ENCODE data around the gene HMGN3.

HMGN3 gene

GRCh38 chr6:79196912-79197311 is 37.6 kb downstream of the HMGN3 start:
- TF ChIP-seq CTCF (conservative IDR thresholded peaks at IDR 0.05; ENCODE audit: low read depth): no peak
- POLR2A ChIA-PET (ENCODE audit: low non-redundant PET): no interaction called here
- no peak overlapping the region for H3K27ac ChIP-seq
- no peak for DNase-seq (ENCODE audit: low spot score)
- CTCF ChIA-PET: no interaction called here

DNA sequence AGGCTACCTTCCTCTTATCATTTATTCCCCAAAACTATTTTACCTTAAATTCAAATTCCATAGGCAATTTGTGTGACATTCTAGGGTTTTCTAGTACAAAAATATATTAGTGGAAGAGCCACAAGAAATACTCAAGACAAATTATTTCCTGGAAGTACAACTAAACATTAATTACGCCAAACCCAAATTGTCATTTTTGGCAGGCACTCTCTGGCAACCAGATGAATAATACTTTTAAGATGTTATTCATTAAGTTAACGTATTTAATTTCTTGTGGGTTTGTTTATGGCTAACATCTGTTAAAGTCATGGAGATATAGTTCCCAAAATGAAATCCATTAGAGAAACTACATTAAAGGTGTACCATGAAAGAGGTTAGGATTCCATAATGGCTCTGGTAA is 40.5 kb downstream of the HMGN3 start:
- TF ChIP-seq CTCF (conservative IDR thresholded peaks at IDR 0.05; ENCODE audit: low read depth): no peak
- CTCF ChIA-PET: no interaction called here
- POLR2A ChIA-PET (ENCODE audit: low non-redundant PET): no interaction called here
- DNase-seq (ENCODE audit: low spot score): no peak
- H3K27ac ChIP-seq: no peak overlapping the region

- ChIA-PET CTCF (no interaction called here), POLR2A (ENCODE audit: low non-redundant PET) (no interaction called here)
- no peak for DNase-seq (ENCODE audit: low spot score)
- TF ChIP-seq CTCF (conservative IDR thresholded peaks at IDR 0.05; ENCODE audit: low read depth): no peak
- H3K27ac ChIP-seq: no peak overlapping the region
Measured at GRCh38 chr6:79189760-79190350, 44.6 kb downstream of the HMGN3 start.

GRCh38 chr6:79188885-79189480 is 45.5 kb downstream of the HMGN3 start:
- ChIA-PET CTCF (no interaction called here), POLR2A (ENCODE audit: low non-redundant PET) (no interaction called here)
- no peak overlapping the region for H3K27ac ChIP-seq
- no peak for TF ChIP-seq CTCF (conservative IDR thresholded peaks at IDR 0.05; ENCODE audit: low read depth)
- no peak for DNase-seq (ENCODE audit: low spot score)

DNA sequence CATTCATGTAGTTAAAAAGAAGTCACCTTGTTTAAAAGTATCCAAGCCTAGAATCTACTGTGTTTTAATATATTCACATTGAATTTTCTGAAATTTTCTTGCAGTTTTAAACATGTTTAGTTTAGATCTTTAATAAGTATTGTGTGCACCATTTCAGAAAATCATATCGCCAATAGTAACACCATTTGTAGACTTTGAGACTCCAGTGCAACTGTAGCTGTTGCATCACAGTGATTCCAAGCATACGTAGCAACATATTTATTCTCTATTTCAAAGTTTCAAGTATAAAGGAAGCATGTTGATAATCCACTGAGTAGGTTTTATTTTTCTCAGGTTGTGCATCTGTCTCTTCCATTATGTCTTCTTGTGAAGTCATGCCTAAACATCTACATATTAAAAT is 46.4 kb downstream of the HMGN3 start:
- TF ChIP-seq CTCF (conservative IDR thresholded peaks at IDR 0.05; ENCODE audit: low read depth): no peak
- POLR2A ChIA-PET (ENCODE audit: low non-redundant PET): no interaction called here
- no peak overlapping the region for H3K27ac ChIP-seq
- DNase-seq (ENCODE audit: low spot score): no peak
- CTCF ChIA-PET: no interaction called here

DNA sequence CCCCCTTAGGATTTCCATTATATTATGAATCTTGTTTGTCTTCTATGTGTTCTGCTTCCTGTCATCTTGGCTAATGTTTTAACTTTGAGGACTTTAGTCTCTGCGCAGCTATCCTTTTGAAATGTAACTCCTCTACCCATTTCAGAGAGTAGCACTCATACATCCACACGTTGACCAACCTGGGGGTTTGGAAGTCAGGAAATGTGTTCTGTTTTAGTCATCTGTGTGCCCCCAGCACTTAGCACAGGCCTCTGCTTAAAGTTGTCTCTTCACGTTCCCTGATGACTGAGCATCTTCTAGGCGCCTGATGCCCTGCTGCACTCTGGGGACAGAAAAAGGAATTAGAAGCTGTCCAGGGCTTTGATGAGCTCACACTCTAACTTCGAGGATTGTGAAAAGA is 47.9 kb downstream of the HMGN3 start:
- POLR2A ChIA-PET (ENCODE audit: low non-redundant PET): no interaction called here
- TF ChIP-seq CTCF (conservative IDR thresholded peaks at IDR 0.05; ENCODE audit: low read depth): no peak
- CTCF ChIA-PET: no interaction called here
- DNase-seq (ENCODE audit: low spot score): no peak
- H3K27ac ChIP-seq: no peak overlapping the region
